Smooth muscle cell (in vitro differentiated cells): ENCODE results near the gene ASB13. TPM values are rescaled to one million over a fixed set of nuclear protein-coding genes. Genes with fewer than 3 reads are reported as not detected.

Experiments used
- DNase-seq: peaks from one replicate; lab custom pipeline; 2025; ENCODE audit not compliant: unreplicated experiment; lab: John Stamatoyannopoulos, UW
- H2AFZ ChIP-seq: fragments of 200-600 bp; sonication (generic); 2 replicates; pipeline ENCODE4 v1.6.0; 2016; ENCODE audit warnings: antibody characterized with exemption, low read depth, mild to moderate bottlenecking
- H3F3A ChIP-seq: fragments of 200-600 bp; sonication (generic); 2 replicates; pipeline ENCODE4 v1.6.0; 2017; ENCODE audit warnings: antibody characterized with exemption, low read depth
- H3K27ac ChIP-seq: fragments of 200-600 bp; sonication (generic); 2 replicates; pipeline ENCODE4 v1.5.1; 2016; ENCODE audit warnings: low read depth, mild to moderate bottlenecking
- H3K27me3 ChIP-seq: fragments of 200-600 bp; sonication (generic); 2 replicates; pipeline ENCODE4 v1.6.1; 2016; ENCODE audit warnings: low read depth, mild to moderate bottlenecking
- H3K36me3 ChIP-seq: fragments of 200-600 bp; sonication (generic); 2 replicates; pipeline ENCODE4 v1.5.1; 2016; ENCODE audit warnings: low read depth
- H3K4me1 ChIP-seq: fragments of 200-600 bp; sonication (generic); 2 replicates; pipeline ENCODE4 v1.5.1; 2016; ENCODE audit warnings: low read depth
- H3K4me2 ChIP-seq: fragments of 200-600 bp; sonication (generic); 2 replicates; pipeline ENCODE4 v1.6.0; 2016; ENCODE audit warnings: mild to moderate bottlenecking
- H3K4me3 ChIP-seq: fragments of 200-600 bp; sonication (generic); 2 replicates; pipeline ENCODE4 v1.5.1; 2016; ENCODE audit warnings: mild to moderate bottlenecking
- H3K79me2 ChIP-seq: fragments of 200-600 bp; sonication (generic); 2 replicates; pipeline ENCODE4 v1.6.0; 2016; ENCODE audit warnings: low read depth, mild to moderate bottlenecking
- H3K9ac ChIP-seq: fragments of 200-600 bp; sonication (generic); 2 replicates; pipeline ENCODE4 v1.6.0; 2016; ENCODE audit warnings: low read depth
- H3K9me3 ChIP-seq: fragments of 200-600 bp; sonication (generic); replicated peaks from 2 replicates; pipeline ENCODE4 v1.5.1; 2016; ENCODE audit warnings: low read depth
- H4K20me1 ChIP-seq: fragments of 200-600 bp; sonication (generic); 2 replicates; pipeline ENCODE4 v1.6.0; 2016; ENCODE audit warnings: low read depth
- WGBS: methylation state at CpG from one replicate; pipeline ENCODE4 v1.1.7; 2016; ENCODE audit warnings: low lambda C conversion rate; 5-methylcytosine and 5-hydroxymethylcytosine counted together
- polyA plus RNA-seq: library from polyadenylated mRNA; unstranded; fragments of >200 nt; fragmentation: Nextera tagmentation; extraction: Ambion mirVana; gene quantifications from 2 replicates; pipeline ENCODE4 v1.2.1, GENCODE V29; 2016
- total RNA-seq: library from RNA; depleted of rRNA; stranded (reverse); fragments of >200 nt; gene quantifications from 2 replicates; pipeline ENCODE4 v1.2.3, GENCODE V29; 2014
- TF ChIP-seq, protein P1 (sequence below): fragments of 200-600 bp; sonication (generic); IDR thresholded peaks from 2 replicates; pipeline ENCODE4 v1.5.1; 2017; ENCODE audit warnings: borderline replicate concordance, mild to moderate bottlenecking, antibody characterized with exemption; ENCODE audit not compliant: insufficient read depth, poor library complexity, severe bottlenecking

The ASB13 gene
- total and polyA plus RNA-seq, 2 experiments from 2014 or later: 12.6 to 34.7 TPM

DNA sequence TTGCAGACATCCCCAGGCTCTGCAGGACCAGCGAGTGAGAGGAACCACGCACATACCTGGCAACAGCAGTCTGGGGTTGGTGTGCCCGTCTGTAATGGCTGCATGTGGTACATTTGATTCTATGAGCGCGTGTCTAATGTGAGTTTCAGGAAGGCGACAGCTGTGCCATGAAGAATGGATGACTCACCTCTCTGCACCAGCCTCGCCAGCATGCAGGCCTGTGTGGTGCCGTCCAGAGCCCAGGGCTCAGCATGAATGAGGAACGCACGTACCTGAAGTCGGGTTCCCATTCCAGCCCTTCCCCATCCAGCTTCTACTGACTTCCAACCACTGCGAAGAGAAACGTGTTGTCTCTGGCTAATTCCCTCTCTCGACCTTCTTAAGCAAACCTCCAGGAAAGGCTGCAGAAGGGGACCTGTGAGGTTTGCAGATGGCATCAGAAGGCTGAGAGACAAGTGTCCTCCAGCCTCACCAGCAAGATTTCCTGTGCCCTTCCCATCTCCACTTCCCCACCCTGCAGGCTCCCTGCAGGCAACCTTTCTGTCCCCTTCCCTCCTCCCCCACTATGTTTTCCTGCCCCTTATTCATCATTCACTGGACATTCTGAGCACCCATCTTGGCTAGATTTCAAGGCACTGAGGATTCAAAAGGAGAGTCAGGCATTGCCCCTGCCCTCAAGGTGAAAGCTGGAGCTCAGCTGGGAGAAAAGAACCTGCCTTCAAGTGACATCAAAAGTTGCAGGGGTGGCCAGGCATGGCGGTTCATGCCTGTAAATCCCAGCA, 54.3 kb downstream of the ASB13 start:
- DNase-seq: no peak

DNA sequence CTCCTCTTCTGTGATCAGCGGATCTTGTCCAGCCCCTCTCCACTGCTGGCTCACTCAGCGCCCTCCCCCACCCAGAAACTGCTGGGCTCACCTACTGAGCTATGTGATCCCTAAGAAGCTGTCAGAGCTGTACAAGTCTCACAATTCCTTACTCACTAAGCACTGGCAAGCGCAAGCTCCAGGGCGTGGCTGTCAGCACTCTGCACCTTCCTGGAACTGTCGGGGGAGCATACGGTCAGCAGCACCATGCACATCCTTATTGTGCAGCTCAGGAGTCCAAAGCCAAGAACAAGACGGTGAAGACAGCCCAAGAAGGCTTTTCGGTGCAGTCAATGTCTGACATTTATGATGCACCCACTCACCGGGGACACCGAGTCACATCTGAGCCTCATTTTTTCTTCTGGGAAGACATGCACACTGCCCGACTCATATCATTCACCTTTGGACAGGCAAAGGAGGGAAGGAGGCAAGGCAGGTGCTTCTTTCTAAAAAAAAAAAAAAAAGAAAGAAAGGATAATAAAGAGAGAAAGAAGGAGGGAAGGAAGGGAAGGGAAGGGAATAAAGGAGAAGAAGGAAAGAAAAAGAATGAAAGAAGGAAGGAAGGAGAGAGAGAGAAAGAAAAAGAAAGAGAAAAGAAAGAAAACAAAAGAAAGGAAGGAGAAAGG, 56.3 kb downstream of the ASB13 start:
- Histone ChIP-seq H3K79me2 (no peaks in the 10 kb centered on the region), H3K4me3 (no peak overlapping the region), H3K9ac (no peak overlapping the region), H3K27me3 (no peaks in the 10 kb centered on the region), H3K4me2 (no peak overlapping the region), H3K27ac (peak overlapping the region; percentile 60), H4K20me1 (no peaks in the 10 kb centered on the region), H3K9me3 (no peaks in the 10 kb centered on the region), H3K4me1 (peaks cover 6% of the 10 kb centered on the region), H3F3A (no peaks in the 10 kb centered on the region), H3K36me3 (no peaks in the 10 kb centered on the region), H2AFZ (no peak overlapping the region)
- TF ChIP-seq, protein P1, sequence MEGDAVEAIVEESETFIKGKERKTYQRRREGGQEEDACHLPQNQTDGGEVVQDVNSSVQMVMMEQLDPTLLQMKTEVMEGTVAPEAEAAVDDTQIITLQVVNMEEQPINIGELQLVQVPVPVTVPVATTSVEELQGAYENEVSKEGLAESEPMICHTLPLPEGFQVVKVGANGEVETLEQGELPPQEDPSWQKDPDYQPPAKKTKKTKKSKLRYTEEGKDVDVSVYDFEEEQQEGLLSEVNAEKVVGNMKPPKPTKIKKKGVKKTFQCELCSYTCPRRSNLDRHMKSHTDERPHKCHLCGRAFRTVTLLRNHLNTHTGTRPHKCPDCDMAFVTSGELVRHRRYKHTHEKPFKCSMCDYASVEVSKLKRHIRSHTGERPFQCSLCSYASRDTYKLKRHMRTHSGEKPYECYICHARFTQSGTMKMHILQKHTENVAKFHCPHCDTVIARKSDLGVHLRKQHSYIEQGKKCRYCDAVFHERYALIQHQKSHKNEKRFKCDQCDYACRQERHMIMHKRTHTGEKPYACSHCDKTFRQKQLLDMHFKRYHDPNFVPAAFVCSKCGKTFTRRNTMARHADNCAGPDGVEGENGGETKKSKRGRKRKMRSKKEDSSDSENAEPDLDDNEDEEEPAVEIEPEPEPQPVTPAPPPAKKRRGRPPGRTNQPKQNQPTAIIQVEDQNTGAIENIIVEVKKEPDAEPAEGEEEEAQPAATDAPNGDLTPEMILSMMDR: no peak
- DNase-seq: no peak
- 81% methylated on average over 11 of the region's 11 CpGs for WGBS

More for the DNA sequence above, 54.3 kb downstream of the ASB13 start:
- Histone ChIP-seq H3F3A (no peaks in the 10 kb centered on the region), H3K79me2 (no peaks in the 10 kb centered on the region), H3K27me3 (no peaks in the 10 kb centered on the region), H2AFZ (no peak overlapping the region), H4K20me1 (no peaks in the 10 kb centered on the region), H3K36me3 (no peaks in the 10 kb centered on the region), H3K4me1 (peaks cover 6% of the 10 kb centered on the region), H3K4me3 (no peak overlapping the region), H3K9me3 (no peaks in the 10 kb centered on the region), H3K9ac (no peak overlapping the region), H3K27ac (no peak overlapping the region), H3K4me2 (no peak overlapping the region)
- 91% methylated on average over 15 of the region's 15 CpGs for WGBS
- TF ChIP-seq, protein P1: no peak

DNA sequence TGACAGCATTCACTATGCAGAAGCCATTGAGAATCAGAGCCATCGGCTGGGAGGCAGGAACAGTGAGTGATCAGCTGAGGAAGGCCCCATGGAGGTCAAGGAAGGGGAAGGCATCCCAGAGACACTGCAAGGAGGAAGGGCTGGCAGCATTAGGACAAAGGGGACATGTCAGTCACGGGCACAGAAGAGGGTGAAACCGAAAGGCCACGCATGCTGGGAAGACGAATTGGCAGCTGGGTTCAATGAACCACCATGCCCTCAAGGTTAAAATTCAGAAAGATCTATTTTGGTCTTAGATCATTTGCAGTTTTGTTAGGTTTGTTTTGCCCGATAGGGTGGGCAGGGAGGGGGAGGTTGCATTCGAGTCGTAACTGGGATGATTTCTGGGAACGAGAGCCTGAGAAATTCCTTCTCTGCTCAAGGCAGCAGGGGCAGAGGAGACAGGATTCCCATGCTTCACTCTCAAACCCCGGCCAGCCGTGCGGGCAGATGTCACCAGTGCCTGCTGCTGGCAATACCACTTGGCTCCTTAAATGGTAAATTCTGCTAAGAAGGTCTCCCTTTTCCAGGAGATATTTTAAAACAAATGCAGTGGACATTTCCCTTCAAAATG, 57.7 kb downstream of the ASB13 start:
- H3K4me3 ChIP-seq: no peak overlapping the region
- H3F3A ChIP-seq: no peaks in the 10 kb centered on the region
- H3K9ac ChIP-seq: no peak overlapping the region
- 75% methylated on average over 12 of the region's 12 CpGs for WGBS
- H3K27me3 ChIP-seq: no peaks in the 10 kb centered on the region
- no peak for DNase-seq
- H3K36me3 ChIP-seq: no peaks in the 10 kb centered on the region
- H3K27ac ChIP-seq: no peak overlapping the region
- no peaks in the 10 kb centered on the region for H3K9me3 ChIP-seq
- no peak overlapping the region for H2AFZ ChIP-seq
- no peaks in the 10 kb centered on the region for H4K20me1 ChIP-seq
- no peaks in the 10 kb centered on the region for H3K79me2 ChIP-seq
- H3K4me2 ChIP-seq: no peak overlapping the region
- TF ChIP-seq, protein P1: no peak
- peaks cover 2% of the 10 kb centered on the region for H3K4me1 ChIP-seq
